Stimulated activated CD4-positive, alpha-beta T cell treated with anti-CD3 and anti-CD28 coated beads, Interleukin-4, amount 100 ng/mL, for 48 hours (primary cell): ENCODE measurements around the gene PPFIA4.
A peak's percentile ranks its signal among the peaks of the same experiment; 100 is the strongest.
"Not testable (repeated sequence)": the region's sequence is repeated elsewhere in the genome, so short reads cannot be mapped to it uniquely, and the experiment has no call there.

Experiments
- DNase-seq, 2 donors: peaks; one replicate each; pipeline ENCODE4 v3.0.0-alpha.2; 2020; ENCODE audit warnings: low read depth in 2 of 2

The PPFIA4 gene

DNA sequence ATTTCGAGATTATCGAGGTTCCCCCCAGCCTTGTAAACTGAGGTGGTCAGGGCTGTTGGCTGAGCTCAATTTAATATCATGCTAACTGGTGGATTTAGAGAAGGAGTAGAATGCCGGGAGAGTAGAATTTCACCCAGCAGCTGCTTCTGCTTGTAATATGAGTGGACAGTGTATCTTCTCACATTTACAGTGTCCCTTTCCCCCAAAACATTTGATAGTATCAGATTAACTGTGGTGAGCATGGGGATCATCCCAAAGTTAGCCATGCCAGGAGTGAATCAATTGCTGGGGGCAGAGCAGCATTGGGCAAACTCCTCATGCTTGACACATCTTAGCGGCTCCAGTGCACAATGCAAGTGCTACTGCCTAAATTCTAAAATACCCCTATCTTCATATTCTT, 9.2 kb upstream of the PPFIA4 start:
- DNase-seq = no peak

DNA sequence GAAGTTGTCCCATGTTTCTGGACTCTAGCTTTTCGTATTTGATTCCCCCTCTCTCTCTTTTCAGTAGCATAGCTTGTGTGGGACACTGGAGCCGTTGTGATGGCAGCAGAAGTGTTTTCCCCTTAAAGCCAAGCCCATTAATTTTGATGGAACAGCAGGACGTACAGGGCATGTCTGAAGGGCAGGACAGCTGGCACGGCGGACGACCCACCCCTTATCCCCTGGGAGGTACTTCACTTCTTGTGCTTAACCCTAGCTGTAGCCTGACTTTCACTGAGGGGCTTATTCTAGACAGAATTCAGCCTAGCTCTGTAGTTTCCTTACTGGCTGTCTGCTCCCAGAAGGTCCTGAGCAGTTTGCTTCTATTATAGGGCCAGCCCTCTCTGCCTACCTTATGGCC, 8.6 kb upstream of the PPFIA4 start:
- no peak for DNase-seq

GRCh38 chr1:203022855-203023254, 3.4 kb upstream of the PPFIA4 start:
- not testable (repeated sequence) for DNase-seq

GRCh38 chr1:203025686-203026030, 633 bp upstream of the PPFIA4 start:
- no peak for DNase-seq

DNA sequence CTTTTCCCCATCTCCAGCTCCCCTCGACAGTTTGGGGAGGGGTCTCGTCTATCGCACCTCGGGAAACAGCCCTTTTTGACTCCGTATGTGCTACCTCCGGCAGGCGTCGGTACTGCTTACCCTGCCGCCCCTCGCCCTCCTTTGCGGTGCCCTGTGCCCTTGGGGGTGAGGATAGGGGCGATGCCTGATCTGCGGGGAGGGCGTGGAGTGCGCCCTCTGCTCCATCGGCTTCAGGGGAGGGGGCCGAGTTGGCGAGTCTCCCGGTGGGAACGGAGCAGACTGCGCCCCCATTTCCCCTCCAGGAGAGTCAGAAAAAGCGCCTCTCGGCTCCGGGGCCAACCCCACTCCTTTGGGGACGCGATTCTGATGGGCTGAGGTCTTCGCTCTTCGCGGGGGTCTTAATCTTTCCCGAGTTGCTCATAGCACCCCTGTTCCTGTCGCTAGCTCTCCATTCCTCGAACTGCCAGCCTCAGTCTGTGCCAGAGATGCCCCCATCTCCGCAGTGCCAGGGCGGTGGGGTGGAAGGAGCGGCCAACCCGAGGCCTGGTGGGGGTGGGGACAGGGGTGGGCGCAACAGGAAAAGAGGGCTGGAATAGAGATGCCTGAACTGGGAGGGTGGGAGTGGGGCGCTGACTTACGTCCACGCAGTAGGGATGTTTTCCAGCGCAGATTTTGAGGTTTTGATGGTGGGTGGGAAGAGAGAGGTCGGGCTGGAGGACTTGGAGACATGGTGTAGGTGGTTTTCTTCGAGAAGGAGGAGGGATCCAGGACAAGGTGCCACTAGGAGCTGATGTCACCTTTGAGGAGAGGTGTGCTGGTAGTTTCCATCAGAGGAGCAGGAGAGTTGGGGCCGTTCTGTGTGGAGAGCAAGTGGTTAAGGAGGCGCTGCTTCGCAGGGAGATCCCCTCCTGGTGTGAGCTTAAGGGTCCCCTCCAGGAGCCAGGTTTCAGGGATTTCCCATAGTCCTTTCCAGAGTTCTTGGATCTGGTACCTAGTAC, 674 bp downstream of the PPFIA4 start:
- peak in 1 of 2 donors; percentile 2 for DNase-seq

DNA sequence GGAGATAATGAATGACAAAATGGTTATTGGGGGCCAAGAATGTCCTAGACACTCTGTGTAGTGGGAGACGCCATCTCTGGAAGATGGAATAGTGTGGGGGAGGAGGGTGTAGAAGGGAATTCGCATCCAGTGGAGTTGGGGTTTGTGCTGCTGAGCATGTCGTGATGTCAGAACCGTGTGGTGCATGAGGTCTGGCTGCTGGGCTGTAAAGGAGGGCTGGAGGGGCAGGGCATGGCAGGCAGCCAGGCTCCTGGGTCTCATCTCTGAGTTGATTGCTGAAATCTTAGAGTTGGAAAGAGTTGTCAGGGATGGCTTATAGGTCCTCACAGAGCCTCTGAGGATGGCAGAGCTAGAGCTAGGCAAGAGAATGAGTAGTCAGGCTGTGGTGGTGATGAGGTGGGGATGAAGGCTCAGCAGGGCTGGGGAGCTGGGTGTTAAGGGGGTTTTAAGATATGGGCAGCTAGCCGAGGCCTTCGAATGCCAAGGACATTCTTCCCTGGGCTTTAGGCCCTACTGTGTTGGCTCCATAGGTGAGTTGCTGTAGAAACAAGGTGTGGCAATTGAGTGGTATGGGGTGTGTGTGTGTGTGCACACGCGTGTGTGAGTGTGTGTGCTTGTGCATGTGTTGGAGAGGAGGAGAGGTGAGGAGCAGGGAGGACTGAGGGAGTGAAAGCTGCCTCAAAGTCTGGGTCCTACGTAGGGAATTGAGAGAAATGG, 1.9 kb downstream of the PPFIA4 start:
- DNase-seq = no peak

DNA sequence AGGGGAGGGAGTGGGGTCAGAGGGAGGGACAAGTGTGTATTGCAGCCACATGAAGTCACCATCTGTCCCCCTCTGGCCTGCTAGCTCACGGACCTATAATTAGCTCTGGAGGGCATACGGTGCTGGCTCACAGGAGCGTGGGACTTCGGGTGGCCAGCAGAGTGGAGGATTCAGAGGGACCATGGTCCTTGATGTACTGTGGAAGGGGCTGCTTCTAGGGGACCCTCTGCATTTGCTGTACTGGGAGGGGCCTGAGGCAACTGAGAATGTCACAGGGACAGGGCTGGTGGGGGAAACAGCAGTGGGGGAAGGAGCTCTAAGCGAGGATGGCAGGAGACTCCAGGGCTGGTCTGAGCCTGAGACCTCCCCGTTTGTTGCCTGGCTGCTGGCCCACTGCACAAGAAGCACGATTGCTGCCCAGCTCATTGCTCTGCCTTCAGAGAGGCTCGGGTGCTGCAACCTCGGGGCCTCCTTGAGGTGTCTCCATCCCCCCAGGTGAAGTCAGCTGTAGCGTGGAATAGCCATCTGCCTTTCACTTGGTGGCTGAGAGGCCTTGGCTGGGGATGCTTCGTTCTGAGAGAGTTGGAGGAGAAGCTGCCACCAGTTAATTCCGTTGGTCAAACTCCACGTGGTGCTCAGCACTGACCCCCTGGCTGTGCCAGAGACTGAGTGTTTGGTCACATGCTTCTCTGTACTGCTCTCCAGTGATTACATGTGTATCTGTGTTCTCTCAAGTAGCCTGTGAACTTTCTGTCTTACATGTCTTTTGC, 2.7 kb downstream of the PPFIA4 start:
- DNase-seq = no peak

DNA sequence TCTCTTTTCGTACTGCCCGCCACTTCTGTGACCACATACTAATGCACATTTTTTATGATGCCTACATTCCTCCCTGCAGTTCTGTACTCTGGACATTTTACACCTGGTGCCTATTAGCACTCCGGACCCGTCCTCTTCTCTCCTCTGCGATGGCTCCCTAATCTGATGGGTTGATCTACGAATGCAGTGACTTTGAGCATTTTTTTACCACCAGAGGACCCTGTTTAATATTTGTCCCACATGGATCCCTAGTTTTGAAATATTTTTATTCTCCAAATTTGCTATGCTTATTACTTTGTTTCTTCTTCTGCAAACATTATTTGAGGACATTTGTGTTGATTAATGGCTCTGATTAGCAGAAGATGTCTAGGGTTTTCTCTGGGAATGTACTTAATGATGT, 5.2 kb downstream of the PPFIA4 start:
- DNase-seq = no peak

- DNase-seq = no peak
Measured at GRCh38 chr1:203033287-203033686, 7.0 kb downstream of the PPFIA4 start.

GRCh38 chr1:203033917-203034316, 7.6 kb downstream of the PPFIA4 start:
- no peak for DNase-seq

- no peak for DNase-seq
Measured at GRCh38 chr1:203034422-203035110, 8.3 kb downstream of the PPFIA4 start.

DNA sequence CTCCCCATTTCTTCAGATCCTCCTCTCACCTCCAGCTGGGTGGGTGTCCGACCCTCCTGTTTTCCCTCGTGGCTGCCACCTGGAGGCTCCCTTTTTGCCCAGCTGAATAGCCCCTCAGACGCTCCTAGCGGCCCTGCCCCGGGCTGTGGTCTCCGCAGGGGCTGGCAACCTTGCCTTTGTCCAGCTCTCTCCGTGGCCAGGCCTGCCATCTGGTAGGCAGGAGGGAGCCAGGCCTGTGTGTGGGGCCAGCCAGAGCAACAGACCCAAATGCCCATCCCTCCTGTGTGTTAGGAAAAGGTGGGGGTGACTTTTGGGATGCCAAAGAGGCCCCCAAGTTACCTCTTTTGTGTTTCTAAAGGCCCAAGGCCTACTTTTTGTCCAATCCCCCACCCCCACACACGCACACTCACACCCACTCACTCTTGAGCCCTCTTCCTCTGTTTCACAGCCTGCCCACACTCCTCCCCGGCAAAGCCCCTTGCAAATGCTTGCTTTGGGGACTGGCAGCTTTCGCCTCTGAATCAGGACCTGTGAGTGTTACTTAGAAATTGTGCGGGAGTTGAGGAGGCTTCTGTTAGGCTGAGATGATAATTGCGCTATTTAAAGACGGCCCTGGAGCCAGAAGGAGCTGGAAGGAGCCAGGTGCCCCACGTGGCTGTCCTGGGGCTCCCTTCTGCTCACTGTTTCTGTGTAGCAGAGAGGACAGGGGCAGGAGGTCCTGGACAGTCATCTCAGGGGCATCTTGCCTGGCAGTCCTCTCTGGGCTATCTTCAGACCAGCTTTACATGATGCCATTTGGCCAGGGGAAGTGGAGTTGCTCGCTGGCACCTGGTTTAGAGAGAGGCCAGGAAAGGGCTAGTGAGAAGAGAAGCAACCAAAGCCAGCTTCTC, 9.1 kb downstream of the PPFIA4 start:
- DNase-seq = no peak

DNA sequence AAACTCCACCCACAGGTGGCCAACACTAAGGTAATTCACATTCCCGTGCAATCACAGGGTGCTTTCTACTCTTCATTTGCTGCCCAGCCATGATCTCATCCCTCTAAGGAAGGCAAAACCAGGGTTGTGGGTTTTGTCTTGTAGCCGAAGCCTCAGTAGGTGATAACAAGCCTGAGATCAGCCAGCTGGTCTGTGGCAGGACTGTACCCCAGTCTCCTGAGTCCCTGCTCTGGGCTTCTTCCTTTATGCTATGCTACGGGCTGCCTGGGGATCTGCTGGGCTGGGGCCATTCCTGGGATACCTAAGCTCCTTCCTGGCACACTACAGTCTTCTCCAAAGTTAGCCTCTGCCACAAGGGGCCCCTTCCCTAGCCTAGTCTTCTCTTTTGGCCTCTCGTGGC, 9.8 kb downstream of the PPFIA4 start:
- DNase-seq = no peak

GRCh38 chr1:203036537-203036936, 10.2 kb downstream of the PPFIA4 start:
- no peak for DNase-seq

DNA sequence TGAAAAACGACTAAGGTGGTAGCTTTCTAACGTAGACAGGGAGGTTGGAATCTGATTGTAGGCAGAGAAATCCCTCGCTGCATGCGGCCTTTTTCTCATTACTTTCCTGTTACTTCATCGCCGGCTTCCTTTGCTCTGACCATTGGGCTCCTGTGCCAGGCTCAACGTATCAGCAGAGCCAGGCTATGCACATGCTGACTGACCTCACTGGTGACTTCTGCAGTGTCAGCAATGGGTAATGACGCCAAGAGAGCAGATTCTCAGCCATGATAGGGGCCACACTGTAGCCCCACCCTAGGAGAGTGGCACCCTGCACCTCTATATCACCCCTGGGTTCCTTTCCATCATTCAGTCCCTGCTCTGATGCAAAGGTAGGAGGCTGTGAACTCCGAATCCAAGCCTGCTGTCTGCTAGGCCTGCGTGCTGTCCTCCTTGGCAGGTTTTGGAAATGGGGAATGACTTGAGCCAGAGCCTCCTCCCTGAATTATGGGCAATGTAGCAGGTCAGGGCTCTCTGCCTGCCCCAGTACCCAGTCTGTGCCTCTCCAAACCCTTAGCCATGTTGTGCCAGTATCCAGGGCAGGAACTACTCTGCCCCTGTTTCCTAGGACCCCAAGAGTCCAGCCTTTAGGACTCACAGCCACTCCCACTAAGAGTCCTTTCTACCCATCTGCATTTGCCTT, 11.4 kb downstream of the PPFIA4 start:
- DNase-seq = no peak

- no peak for DNase-seq
Measured at GRCh38 chr1:203038217-203038741, 12.0 kb downstream of the PPFIA4 start.

DNA sequence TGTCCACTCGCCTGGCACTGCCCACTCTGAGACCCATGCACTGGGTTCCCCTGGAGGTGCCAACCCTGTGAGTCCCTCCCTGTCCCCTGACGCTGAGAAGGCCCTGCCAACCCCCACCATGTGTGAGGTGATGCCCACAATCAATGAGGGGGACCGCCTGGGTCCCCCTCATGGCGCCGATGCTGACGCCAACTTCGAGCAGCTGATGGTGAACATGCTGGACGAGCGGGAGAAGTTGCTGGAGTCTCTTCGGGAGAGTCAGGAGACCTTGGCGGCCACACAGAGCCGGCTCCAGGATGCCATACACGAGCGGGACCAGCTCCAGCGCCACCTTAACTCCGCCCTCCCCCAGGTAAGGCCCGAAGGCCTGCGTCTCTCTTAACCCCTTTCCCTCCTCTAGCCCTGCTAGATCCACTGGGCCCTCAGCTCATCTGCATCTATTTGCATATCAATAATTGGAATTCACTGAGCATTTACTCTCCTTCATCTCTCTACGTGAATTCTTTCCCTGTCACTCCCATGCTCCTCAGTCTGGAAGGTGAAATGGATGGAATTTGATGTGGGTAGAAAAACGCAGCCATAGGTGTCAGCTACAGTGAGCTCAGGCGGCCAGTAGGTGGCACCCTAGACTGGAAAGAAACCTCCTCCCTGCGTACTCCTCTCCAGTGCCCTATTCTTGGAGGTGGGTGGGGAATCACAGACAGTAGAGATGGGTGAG, 12.8 kb downstream of the PPFIA4 start:
- peak; percentile 49 to 57 for DNase-seq

- no peak for DNase-seq
Measured at GRCh38 chr1:203039609-203040512, 13.6 kb downstream of the PPFIA4 start.
